Stimulated activated CD4-positive, alpha-beta T cell treated with anti-CD3 and anti-CD28 coated beads, Interleukin-2, amount 100 ng/mL, for 48 hours (primary cell): ENCODE data around the gene MRPL10.
A peak's percentile ranks its signal among the peaks of the same experiment; 100 is the strongest.

ENCODE experiments used
- DNase-seq, 2 donors: peaks; one replicate each; pipeline ENCODE4 v3.0.0-alpha.2; 2020

The MRPL10 gene

GRCh38 chr17:47857551-47858455, 26.5 kb upstream of the MRPL10 start:
- DNase-seq, result no peak

DNA sequence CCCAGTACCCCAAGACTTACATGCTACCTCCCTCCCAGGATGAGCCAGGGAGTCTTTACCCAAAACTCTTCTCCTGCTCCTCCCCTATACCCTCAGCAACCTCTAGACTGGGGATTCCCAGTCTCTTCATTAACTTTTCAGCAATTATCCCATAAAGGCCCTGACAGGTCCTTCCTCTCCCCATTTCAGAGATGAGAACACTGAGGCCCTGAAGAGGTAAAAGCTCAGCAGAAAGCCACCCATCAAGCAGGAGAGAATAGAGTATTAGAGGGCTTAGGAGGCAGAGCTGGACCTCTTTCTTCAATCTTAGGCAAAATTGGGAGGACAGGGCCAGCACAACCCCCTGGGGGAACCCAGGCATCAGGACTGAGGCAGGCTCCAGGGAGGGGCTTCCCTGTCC, 25.5 kb upstream of the MRPL10 start:
- no peak for DNase-seq

DNA sequence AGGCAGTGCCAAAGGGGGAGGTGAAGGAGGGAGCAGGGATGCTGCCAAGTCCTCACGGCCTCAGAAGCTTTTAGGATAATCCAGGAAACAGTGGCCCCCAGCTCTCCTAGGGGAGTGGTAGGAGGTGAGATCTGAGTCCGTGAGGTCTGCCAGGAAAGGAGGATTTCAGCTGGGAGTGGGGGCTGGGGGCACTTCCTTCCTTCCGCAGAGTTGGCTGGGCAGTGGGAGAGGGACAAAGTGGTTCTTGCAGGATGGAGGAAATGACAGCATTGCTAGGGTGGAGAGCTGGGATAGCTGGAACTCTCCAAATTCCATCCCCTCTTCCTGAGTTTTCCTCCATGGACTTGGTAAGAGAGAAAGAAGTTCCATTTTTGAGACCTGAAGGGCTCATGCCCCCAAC, 24.4 kb upstream of the MRPL10 start:
- DNase-seq, result no peak

DNA sequence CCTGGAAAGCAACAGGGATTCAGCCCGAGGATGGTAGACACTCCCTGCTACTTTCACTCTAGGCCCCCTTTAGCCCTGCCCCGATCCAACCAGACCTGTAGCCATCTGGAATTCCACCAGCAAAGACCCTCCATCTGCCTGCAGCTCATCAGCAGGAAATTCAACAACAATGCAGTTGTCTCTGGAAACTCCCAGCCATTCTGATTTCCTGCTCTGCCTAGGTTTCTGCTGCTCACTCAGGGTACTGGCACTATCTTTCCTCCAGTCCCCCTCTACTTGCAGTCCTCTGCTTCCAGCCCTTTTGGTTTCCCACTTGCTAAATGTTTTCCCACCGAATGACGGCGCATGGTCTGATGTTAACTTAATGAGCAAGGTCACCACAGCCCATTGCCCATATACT, 22.3 kb upstream of the MRPL10 start:
- DNase-seq, result no peak

DNA sequence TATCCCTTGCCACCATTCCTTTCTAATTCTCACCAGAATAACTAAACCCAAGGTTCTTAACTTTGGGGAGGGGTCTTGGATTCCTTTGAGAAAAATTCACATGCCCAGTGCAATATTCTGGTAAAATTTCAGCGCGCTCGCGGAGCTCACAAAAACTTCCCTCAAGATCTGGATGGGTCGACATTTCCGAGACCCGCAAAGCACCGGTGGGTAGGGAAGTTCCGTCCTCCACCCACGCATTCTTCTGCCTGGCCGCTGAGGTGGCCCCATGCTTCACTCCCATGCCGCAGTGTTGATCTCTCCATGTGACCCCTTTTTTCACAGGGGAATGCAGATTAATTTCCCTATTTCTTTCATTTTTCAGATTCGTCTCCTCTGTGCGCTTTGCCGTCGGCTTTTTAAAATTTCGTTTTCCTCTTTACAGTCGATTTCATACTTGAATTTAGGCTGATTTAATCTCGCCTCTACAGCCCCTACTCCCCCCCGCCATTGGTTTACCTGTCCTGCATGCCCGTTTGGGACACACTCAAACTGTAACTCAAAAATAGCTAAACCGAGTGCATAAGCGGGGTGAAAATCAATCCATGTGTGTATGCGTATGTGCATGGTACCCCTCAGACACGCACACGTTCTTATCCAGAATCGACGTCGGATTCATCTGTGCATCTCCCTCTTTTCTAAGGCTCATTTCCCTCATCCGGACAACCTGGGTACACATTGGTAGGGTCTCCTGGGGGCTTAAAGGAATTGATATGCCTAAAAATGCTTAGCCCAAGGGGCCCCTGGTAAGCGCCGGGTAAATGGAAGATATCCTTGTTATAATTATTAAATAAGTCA, 21.0 kb upstream of the MRPL10 start:
- DNase-seq, result no peak

- DNase-seq, result no peak
These were observed 20.4 kb upstream of the MRPL10 start for GRCh38 chr17:47851764-47852112.

GRCh38 chr17:47850692-47851573, 19.6 kb upstream of the MRPL10 start, which contains the start of gene SP6:
Gene SP6, minus strand, starts transcription at chr17:47851163. Its CDS starts 2,734 bp downstream, at chr17:47848429.
- peak; percentile 55 to 59 for DNase-seq

- no peak for DNase-seq
These were observed 19.0 kb upstream of the MRPL10 start for GRCh38 chr17:47850373-47850691.

DNA sequence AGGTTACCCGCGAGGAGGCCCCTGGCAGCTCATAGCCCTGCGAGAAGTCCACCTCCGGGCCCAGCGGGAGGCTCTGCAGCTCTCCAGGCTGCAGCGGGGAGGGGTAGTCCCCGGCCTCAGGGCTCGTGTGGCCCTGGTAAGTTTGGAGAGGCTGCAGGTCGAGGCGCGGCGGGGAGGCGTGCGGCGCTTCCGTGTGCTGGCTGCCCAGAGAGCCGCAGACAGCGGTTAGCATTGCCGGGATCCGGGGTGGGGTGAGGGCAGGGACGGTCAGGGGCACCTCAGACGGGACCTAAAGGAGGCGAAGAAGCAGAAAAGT, 16.8 kb upstream of the MRPL10 start:
- no peak for DNase-seq

DNA sequence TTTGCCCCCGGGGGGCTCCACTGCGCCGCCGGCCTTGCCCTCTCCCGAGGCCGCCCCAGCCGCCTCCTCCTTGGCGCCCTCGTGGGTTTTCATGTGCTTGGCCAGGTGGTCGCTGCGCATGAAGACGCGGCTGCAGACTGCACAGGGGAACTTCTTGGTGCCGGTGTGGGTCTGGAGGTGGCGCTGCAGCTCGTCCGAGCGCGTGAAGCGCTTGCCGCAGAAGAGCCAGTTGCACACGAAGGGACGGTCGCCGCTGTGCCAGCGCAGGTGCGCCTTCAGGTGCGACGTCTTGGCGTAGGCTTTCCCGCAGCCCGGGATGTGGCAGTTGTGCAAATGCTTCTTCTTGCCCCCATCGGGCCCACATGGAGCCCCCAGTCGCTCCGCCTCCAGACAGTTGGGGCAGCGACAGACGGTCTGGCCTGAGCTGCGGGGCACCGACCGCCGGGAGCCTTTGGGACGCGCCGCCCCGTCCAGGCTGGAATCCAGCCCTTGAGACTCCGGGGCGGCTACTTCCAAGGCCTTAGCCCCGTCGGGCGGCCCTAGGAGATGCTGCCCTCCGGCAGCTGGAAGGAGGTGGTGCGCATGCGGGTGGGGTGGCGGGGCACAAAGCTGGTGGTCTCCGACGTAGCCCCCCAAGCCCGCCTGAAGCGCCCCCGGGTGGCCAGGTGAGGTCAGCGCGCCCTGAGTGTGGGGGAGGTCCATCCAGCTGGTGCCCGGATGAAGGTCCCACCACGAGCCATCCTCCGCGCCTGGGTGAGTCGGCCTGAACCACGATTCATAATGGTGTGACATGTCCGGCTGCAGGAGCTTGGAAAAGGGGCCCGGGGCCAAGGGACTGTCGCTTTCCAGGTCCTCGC, 16.2 kb upstream of the MRPL10 start:
- DNase-seq, result peak in 1 of 2 donors; percentile 27

- no peak for DNase-seq
These were observed 15.5 kb upstream of the MRPL10 start for GRCh38 chr17:47846716-47847340.

DNA sequence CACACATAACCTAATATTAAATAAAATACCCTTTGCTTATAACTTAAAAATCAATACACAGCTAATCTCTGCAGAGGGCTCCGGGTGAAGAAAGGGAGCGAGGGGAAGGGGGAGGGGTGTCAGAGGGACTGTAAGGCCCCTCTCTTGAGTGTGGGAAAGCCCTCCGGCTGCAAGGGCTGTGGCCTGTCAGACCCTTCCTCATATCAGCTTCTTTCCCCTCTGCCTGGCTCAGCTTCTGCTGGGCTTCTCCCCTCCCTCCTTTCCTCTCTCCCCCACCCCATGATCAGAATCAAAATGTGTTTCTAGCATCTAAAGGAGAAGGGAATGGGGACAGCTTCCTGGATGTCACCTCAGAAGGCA, 14.4 kb upstream of the MRPL10 start:
- DNase-seq, result no peak

- DNase-seq, result no peak
These were observed 13.7 kb upstream of the MRPL10 start for GRCh38 chr17:47844814-47845715.

- no peak for DNase-seq
These were observed 12.9 kb upstream of the MRPL10 start for GRCh38 chr17:47844227-47844626.

DNA sequence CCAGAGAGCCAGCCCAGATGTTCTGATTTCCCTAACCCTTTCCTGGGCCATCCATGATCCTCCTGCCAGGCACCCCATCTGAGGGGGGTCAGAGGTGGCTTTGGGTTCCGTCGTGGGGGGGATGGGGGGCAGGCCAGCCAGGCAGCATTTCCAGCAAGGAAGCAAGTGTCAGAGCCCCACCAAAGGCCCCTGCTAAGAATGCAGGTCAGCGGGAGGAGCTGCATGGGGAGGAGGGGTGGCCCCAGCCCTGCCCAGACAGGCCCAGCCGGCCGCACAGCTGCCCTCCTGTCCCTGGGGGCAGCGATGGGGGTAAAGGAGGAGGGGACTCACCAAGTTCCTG, 12.0 kb upstream of the MRPL10 start:
- no peak for DNase-seq

DNA sequence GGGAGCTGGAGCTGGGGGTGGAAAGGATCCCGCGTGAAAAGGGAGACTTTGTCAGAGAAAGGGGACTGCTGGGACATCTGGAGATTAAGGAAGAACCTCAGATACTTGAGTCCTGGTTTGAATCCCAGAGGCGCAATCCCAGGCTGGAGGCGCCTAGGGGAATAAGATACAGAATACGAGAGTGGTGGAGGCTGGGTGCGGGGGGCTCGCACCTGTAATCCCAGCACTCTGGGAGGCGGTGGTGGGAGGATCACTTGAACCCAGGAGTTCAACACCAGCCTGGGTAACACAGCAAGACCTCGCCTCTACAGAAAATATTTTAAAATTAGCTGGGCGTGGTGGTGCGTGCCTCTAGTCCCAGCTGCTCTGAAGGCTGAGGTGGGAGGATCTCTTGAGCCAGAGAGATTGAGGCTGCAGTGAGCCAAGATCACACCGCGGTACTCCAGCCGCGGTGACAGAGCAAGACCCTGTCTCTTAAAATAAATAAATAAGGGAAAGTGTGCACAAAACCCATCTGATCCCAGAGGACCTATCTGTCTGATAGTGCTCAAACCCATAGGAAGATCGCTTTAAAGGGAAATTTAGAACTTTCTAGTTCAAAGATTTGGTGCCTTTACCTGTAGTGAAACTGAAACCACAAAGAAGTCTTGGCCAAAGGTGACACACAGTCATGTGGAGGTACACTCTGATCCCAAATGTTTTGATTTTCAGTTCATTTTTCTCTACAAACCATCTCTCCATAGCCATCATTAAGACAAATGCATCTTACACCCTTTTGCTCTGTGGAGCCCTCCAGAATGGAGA, 10.3 kb upstream of the MRPL10 start:
- no peak for DNase-seq

DNA sequence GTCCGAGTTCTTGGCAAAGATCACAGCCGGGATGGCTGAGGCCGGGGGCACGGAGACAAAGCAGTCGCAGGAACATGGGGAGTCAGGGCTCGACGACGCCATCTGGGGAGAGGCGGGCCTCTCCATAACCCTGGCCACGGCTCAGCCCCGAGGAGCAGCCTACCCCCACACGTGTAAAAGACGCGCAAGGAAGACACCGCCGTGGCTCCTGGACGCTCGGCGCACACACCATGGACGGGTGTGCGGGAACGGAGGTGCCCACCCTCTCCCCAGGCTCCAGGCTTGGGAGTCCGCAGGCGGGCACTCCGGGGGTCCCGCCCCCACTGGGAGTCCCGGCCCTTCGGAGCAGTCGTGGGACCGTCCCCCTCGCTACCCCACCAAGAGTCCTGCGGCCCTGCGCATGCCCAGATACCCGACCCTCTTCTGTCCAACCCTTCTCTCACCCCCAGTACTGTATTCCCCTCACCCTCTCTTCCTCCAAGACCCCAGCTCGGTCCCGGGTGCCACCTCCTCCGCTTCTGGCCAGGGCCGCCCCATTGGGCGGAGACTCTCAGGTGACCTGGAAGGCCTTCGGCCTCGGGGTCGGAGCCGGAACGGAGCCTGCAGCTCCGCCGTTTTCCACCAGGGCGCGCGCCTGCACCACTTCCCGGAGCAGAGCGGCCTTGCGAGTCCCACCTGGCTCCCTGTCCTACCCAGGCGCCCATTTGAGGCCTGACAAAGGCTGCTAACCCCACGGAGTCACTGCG, 9.6 kb upstream of the MRPL10 start, which contains the start of gene SCRN2:
Gene SCRN2 (minus strand): TSS at position 532 of the 746 bp plus-strand sequence. CDS start 430 bp downstream, at position 102.
- peak; percentile 93 for DNase-seq

DNA sequence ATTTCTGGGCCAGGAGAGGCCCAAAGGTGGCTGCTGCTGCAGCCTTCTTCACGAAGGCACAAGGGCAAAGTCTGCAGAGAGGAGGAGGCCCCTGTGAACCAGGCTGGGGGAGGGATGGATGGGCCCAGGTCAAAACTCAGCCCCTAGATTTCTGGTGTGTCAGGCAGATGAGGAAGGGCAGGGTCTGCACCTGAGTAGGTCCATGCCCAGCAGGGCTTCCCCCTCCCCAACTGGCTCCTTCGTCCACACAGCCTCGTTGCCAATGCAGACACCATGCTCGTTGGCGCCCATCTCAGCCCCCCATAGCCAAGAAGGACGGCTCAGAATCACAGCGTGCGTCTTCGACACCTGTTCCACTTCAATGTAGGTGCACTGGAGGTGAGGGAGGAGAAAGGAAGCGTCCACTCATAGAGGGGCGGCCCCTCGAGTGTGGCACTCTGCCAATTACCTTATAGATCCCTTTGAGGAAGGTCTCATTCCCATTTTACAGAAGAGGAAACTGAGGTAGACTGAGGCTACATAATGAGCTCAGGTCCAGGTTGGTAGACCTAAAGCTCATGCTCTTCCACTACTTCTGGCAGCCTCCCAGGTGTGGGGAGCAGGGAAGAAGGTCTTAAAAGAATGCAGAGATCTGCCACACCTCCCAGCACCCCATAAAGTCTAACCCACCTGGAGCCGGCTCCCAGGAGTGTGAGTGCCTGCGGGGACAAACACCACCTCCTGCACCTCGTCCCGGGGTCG, 8.8 kb upstream of the MRPL10 start:
- DNase-seq, result no peak
